K562 (cell line): ENCODE data around the gene PSMB11. TPM values are rescaled to one million over a fixed set of nuclear protein-coding genes. Genes with fewer than 3 reads are reported as not detected.

Experiments used
- BRCA1 ChIP-seq, 2 experiments: fragments of 450-650 bp in 1 of 2; sonication (generic) in 1 of 2; formaldehyde crosslinking in 1 of 2; IDR thresholded peaks; 2 replicates each; pipeline versions ENCODE4 v1.5.0 to v1.6.1; 2017 to 2020; ENCODE audit warnings: mild to moderate bottlenecking in 1 of 2, missing genetic modification reagents in 1 of 2
- GTF2F1 ChIP-seq: IDR thresholded peaks from 2 replicates; pipeline ENCODE4 v1.6.1; 2011; ENCODE audit warnings: low read depth, low read length, improper control_type of control experiment
- HDAC1 ChIP-seq, 2 experiments: fragments of 450-650 bp; IDR thresholded peaks; 2 replicates each; pipeline ENCODE4 v1.6.1; 2016 to 2017; ENCODE audit warnings: inconsistent platforms in 1 of 2, mild to moderate bottlenecking in 1 of 2, moderate library complexity in 1 of 2
- KDM1A ChIP-seq, 2 experiments: fragments of 450-650 bp; IDR thresholded peaks; 2 replicates each; pipeline ENCODE4 v1.6.1; 2016; ENCODE audit warnings: mild to moderate bottlenecking in 2 of 2
- POLR2AphosphoS5 ChIP-seq: IDR thresholded peaks from 2 replicates; pipeline ENCODE4 v1.6.1; 2011; ENCODE audit warnings: mild to moderate bottlenecking, low read depth, low read length, moderate library complexity; ENCODE audit not compliant: control insufficient read depth, insufficient read depth
- RFX7 ChIP-seq: fragments of 250-450 bp; sonication (Bioruptor Pico); IDR thresholded peaks from 2 replicates; pipeline ENCODE4 v1.5.1; 2021; ENCODE audit warnings: mild to moderate bottlenecking
- SETDB1 ChIP-seq: IDR thresholded peaks from one replicate; pipeline ENCODE4 v1.6.1; 2012; ENCODE audit warnings: low read length, control low read depth, inconsistent platforms
- ZFX ChIP-seq: sonication (generic); formaldehyde crosslinking; IDR thresholded peaks from 2 replicates; pipeline ENCODE4 v1.8.0; 2022; ENCODE audit warnings: mild to moderate bottlenecking, missing genetic modification reagents, moderate library complexity
- polyA plus RNA-seq, 8 experiments: library from polyadenylated mRNA; depleted of rRNA in 4 of 8; stranded (reverse) in 5 of 8; unstranded in 3 of 8; fragments of >200 nt; fragmentation: Nextera tagmentation in 2 of 8; fragmentation: Illumina TruSeq in 1 of 8; extraction: Ambion mirVana in 2 of 8; extraction: Trizol in 1 of 8; gene quantifications; 2 replicates each; pipeline versions ENCODE4 v1.2.1 to v1.2.3, GENCODE V29; 2011 to 2014; ENCODE audit warnings: inconsistent platforms in 1 of 8, missing spikeins in 1 of 8
- total RNA-seq, 7 experiments: library from RNA; depleted of rRNA in 6 of 7; stranded (reverse); fragments of >200 nt in 6 of 7; fragmentation: Illumina TruSeq in 2 of 7; extraction: Trizol in 2 of 7; gene quantifications; 2 replicates each; pipeline versions ENCODE4 v1.2.1 to v1.2.3, GENCODE V29; 2011 to 2021; ENCODE audit warnings: low replicate concordance in 1 of 7
- TF ChIP-seq, protein P1 (sequence below), 3 experiments: fragments of 200-800 bp in 1 of 3; sonication (Bioruptor generic) in 1 of 3; sonication (generic) in 1 of 3; formaldehyde crosslinking in 1 of 3; IDR thresholded peaks; 2 replicates each; pipeline versions ENCODE4 v1.6.1 to v1.8.0; 2016 to 2022; ENCODE audit warnings: mild to moderate bottlenecking in 2 of 3, missing compliant biosample characterization in 2 of 3, missing genetic modification characterization in 2 of 3, missing genetic modification reagents in 1 of 3
- TF ChIP-seq, protein P2 (sequence below): fragments of 250-450 bp; sonication (Bioruptor Pico); IDR thresholded peaks from 2 replicates; pipeline ENCODE4 v1.5.0; 2020; ENCODE audit warnings: mild to moderate bottlenecking, borderline replicate concordance
- TF ChIP-seq, protein P3 (sequence below): sonication (generic); formaldehyde crosslinking; IDR thresholded peaks from 2 replicates; pipeline ENCODE4 v1.8.0; 2023; ENCODE audit warnings: mild to moderate bottlenecking, missing genetic modification reagents
- TF ChIP-seq, protein P4 (sequence below): sonication (generic); formaldehyde crosslinking; IDR thresholded peaks from 2 replicates; pipeline ENCODE4 v1.8.0; 2023; ENCODE audit warnings: mild to moderate bottlenecking, missing genetic modification reagents

The PSMB11 gene
- total and polyA plus RNA-seq, 9 of the 15 experiments (the other 6 are each of a cell fraction or from before 2014, with no cell fraction given) = not detected

DNA sequence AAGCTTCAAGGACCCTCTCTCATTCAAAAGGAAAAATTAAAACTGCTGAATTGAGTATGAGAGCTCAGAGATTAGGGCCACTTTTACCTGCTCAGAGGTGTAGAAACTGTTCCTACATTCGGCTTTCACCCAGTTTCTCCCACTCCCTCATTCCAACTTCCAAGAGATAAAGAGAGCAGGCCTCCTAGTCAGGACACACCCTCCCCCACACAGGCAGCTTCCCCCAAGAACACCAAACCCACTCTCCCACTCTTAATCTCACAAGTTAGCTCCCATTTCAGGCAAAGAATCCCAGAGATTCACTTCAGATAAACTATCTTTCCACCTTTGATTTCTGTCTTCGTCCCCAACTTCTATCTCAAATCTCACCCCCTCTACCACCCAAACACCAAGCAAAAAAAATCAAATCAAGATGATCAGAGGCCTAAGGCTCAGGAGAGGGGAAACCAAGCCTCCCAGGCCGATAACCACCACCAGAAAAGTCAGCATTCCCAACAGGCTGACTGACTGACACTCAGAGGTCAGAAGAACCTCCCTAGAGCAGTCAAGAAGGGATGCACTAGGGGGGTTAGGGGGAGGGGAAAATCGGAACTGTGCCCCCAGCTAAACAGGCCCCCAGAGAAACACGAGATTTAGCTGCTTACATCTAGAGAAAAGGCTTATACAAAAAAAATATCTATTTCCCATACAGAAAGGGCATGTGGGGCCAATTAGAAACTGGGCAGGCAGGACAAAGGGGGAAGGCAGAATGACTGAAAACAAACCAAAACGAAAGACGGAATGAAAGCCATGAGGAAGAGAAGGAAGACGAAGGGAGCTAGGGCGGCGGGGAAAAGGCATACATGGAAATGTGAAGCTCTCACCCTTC lies 28.5 kb downstream of the PSMB11 start (continued):
- TF ChIP-seq, protein P1, sequence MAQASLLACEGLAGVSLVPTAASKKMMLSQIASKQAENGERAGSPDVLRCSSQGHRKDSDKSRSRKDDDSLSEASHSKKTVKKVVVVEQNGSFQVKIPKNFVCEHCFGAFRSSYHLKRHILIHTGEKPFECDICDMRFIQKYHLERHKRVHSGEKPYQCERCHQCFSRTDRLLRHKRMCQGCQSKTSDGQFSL (CRISPR knock-in tag; IDR thresholded peaks at IDR 0.05) = 0 out of 2 replicates have a peak, but pooled peaks have one; percentile 7
- TF ChIP-seq, protein P1 (tag; IDR thresholded peaks at IDR 0.05) = no peak
- TF ChIP-seq, protein P2, sequence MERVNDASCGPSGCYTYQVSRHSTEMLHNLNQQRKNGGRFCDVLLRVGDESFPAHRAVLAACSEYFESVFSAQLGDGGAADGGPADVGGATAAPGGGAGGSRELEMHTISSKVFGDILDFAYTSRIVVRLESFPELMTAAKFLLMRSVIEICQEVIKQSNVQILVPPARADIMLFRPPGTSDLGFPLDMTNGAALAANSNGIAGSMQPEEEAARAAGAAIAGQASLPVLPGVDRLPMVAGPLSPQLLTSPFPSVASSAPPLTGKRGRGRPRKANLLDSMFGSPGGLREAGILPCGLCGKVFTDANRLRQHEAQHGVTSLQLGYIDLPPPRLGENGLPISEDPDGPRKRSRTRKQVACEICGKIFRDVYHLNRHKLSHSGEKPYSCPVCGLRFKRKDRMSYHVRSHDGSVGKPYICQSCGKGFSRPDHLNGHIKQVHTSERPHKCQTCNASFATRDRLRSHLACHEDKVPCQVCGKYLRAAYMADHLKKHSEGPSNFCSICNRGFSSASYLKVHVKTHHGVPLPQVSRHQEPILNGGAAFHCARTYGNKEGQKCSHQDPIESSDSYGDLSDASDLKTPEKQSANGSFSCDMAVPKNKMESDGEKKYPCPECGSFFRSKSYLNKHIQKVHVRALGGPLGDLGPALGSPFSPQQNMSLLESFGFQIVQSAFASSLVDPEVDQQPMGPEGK = no peak
- TF ChIP-seq, protein P3, sequence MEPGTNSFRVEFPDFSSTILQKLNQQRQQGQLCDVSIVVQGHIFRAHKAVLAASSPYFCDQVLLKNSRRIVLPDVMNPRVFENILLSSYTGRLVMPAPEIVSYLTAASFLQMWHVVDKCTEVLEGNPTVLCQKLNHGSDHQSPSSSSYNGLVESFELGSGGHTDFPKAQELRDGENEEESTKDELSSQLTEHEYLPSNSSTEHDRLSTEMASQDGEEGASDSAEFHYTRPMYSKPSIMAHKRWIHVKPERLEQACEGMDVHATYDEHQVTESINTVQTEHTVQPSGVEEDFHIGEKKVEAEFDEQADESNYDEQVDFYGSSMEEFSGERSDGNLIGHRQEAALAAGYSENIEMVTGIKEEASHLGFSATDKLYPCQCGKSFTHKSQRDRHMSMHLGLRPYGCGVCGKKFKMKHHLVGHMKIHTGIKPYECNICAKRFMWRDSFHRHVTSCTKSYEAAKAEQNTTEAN = no peak
- TF ChIP-seq POLR2AphosphoS5 (no peak), SETDB1 (no peak), HDAC1 (IDR thresholded peaks at IDR 0.05) (peak in 1 of 2 experiments; percentile 67; a peak in 2 of 4 replicates), RFX7 (CRISPR knock-in tag) (no peak), GTF2F1 (no peak), KDM1A (IDR thresholded peaks at IDR 0.05) (peak; percentile 30 to 48; a peak in 2 of 4 replicates), BRCA1 (IDR thresholded peaks at IDR 0.05) (no peak), BRCA1 (CRISPR knock-in tag; IDR thresholded peaks at IDR 0.05) (no peak), ZFX (CRISPR knock-in tag) (no peak; the same call in 1 of the 2 replicates)
- TF ChIP-seq, protein P4, sequence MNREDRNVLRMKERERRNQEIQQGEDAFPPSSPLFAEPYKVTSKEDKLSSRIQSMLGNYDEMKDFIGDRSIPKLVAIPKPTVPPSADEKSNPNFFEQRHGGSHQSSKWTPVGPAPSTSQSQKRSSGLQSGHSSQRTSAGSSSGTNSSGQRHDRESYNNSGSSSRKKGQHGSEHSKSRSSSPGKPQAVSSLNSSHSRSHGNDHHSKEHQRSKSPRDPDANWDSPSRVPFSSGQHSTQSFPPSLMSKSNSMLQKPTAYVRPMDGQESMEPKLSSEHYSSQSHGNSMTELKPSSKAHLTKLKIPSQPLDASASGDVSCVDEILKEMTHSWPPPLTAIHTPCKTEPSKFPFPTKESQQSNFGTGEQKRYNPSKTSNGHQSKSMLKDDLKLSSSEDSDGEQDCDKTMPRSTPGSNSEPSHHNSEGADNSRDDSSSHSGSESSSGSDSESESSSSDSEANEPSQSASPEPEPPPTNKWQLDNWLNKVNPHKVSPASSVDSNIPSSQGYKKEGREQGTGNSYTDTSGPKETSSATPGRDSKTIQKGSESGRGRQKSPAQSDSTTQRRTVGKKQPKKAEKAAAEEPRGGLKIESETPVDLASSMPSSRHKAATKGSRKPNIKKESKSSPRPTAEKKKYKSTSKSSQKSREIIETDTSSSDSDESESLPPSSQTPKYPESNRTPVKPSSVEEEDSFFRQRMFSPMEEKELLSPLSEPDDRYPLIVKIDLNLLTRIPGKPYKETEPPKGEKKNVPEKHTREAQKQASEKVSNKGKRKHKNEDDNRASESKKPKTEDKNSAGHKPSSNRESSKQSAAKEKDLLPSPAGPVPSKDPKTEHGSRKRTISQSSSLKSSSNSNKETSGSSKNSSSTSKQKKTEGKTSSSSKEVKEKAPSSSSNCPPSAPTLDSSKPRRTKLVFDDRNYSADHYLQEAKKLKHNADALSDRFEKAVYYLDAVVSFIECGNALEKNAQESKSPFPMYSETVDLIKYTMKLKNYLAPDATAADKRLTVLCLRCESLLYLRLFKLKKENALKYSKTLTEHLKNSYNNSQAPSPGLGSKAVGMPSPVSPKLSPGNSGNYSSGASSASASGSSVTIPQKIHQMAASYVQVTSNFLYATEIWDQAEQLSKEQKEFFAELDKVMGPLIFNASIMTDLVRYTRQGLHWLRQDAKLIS = 0 out of 2 replicates have a peak, but pooled peaks have one; percentile 10
